HepG2 (cell line): ENCODE results near the gene AARS2. TPM values are rescaled to one million over a fixed set of nuclear protein-coding genes. Genes with fewer than 3 reads are reported as not detected.
A peak's percentile ranks its signal among the peaks of the same experiment; 100 is the strongest.

ENCODE experiments used
- CEBPB ChIP-seq: IDR thresholded peaks from 2 replicates; pipeline ENCODE4 v1.6.1; 2011; ENCODE audit warnings: low read depth, low read length, improper control_type of control experiment, borderline replicate concordance
- HOXA5 ChIP-seq: sonication (generic); formaldehyde crosslinking; IDR thresholded peaks from 2 replicates; pipeline ENCODE4 v1.4.0; 2020; ENCODE audit warnings: missing genetic modification reagents
- RERE ChIP-seq: IDR thresholded peaks from 2 replicates; pipeline ENCODE4 v1.6.1; 2016; ENCODE audit warnings: low read depth, missing genetic modification reagents, missing compliant biosample characterization
- ZNF563 ChIP-seq: sonication (generic); formaldehyde crosslinking; IDR thresholded peaks from 2 replicates; pipeline ENCODE4 v1.8.0; 2022; ENCODE audit warnings: mild to moderate bottlenecking, moderate library complexity, missing genetic modification reagents
- ZNF605 ChIP-seq: sonication (generic); formaldehyde crosslinking; IDR thresholded peaks from 2 replicates; pipeline ENCODE4 v1.8.0; 2022; ENCODE audit warnings: mild to moderate bottlenecking, missing genetic modification reagents
- polyA plus RNA-seq, 8 experiments: library from polyadenylated mRNA; depleted of rRNA in 3 of 8; stranded (reverse) in 7 of 8; unstranded in 1 of 8; fragments of >200 nt; fragmentation: Illumina TruSeq in 4 of 8; extraction: Trizol in 4 of 8; gene quantifications; 2 replicates each; pipeline versions ENCODE4 v1.2.1 to v1.2.3, GENCODE V29; 2011 to 2016; ENCODE audit warnings: low read depth in 4 of 8, missing spikeins in 1 of 8, mixed read lengths in 1 of 8; ENCODE audit not compliant: insufficient read depth in 1 of 8
- total RNA-seq, 5 experiments: library from RNA; depleted of rRNA; stranded (reverse); fragments of >200 nt; fragmentation: Illumina TruSeq; extraction: Trizol; gene quantifications; 2 replicates each; pipeline ENCODE4 v1.2.3, GENCODE V29; 2016; ENCODE audit warnings: low read depth in 1 of 5

Gene AARS2
- total and polyA plus RNA-seq, 2 of the 13 experiments (the other 11 are each of a cell fraction or from before 2014, with no cell fraction given), result 7.5 to 24.1 TPM

GRCh38 chr6:44264154-44265006, 48.8 kb downstream of the AARS2 start (continued):
- TF ChIP-seq RERE (CRISPR knock-in tag), result 0 out of 2 replicates have a peak, but pooled peaks have one; percentile 5
- no peak for TF ChIP-seq CEBPB
- no peak for TF ChIP-seq HOXA5
- 0 out of 2 replicates have a peak, but pooled peaks have one; percentile 12 for TF ChIP-seq ZNF605 (CRISPR knock-in tag)
- TF ChIP-seq ZNF563 (CRISPR knock-in tag), result peak; percentile 82; the same call in 1 of the 2 replicates
